Endothelial cell of umbilical vein (primary cell): ENCODE measurements around the gene GLOD4. TPM values are rescaled to one million over a fixed set of nuclear protein-coding genes. Genes with fewer than 3 reads are reported as not detected.

Experiments
- BruUV-seq: library from RNA; stranded (reverse); fragments of 400-500 nt; replicated peaks from 2 replicates; lab custom pipeline; 2021; lab: Mats Ljungman, UMichigan
- CTCF ChIA-PET: fragments of 300-600, 350-600 bp; sonication (Branson Sonifier 250); formaldehyde crosslinking; loops from one replicate; lab custom pipeline; 2021; ENCODE audit warnings: antibody characterized with exemption, inconsistent platforms; lab: Charles Lee
- POLR2A ChIA-PET: fragments of 300-600, 350-600 bp; sonication (Branson Sonifier 250); formaldehyde crosslinking; loops from one replicate; lab custom pipeline; 2021; ENCODE audit warnings: antibody characterized with exemption, inconsistent platforms; lab: Charles Lee
- DNase-seq: peaks from one replicate; pipeline ENCODE4 v3.0.0-alpha.2; 2011; ENCODE audit warnings: low read depth, low spot score
- FAIRE-seq: peaks from 2 replicates; lab custom pipeline; 2011; peaks lifted over from hg19 to GRCh38; lab: Jason Lieb, UNC
- H2AFZ ChIP-seq: 2 replicates; pipeline ENCODE4 v1.6.0; 2012; ENCODE audit warnings: low read depth, low read length, control low read depth, inconsistent platforms
- H3K27ac ChIP-seq: 2 replicates; pipeline ENCODE4 v1.5.1; 2011; ENCODE audit warnings: low read depth, mild to moderate bottlenecking, control low read depth, low read length, moderate library complexity; ENCODE audit not compliant: insufficient read depth
- H3K27me3 ChIP-seq, 2 experiments: 2 replicates each; pipeline versions ENCODE4 v1.6.0 to v1.6.1; 2011; ENCODE audit warnings: low read length in 2 of 2, mixed read lengths in 1 of 2; ENCODE audit not compliant: control insufficient read depth in 2 of 2, insufficient read depth in 2 of 2
- H3K36me3 ChIP-seq, 2 experiments: 2 replicates in 1 of 2; 3 replicates in 1 of 2; pipeline ENCODE4 v1.5.1; 2011; ENCODE audit warnings: low read length in 2 of 2, mild to moderate bottlenecking in 1 of 2, moderate library complexity in 1 of 2; ENCODE audit not compliant: control insufficient read depth in 2 of 2, insufficient read depth in 2 of 2; ENCODE audit errors: extremely low read depth in 1 of 2
- H3K4me1 ChIP-seq: 3 replicates; pipeline ENCODE4 v1.5.1; 2011; ENCODE audit warnings: mild to moderate bottlenecking, low read length; ENCODE audit not compliant: control insufficient read depth, insufficient read depth; ENCODE audit errors: extremely low read depth
- H3K4me2 ChIP-seq: 2 replicates; pipeline ENCODE4 v1.6.1; 2011; ENCODE audit warnings: low read length, control low read depth, mixed read lengths; ENCODE audit not compliant: insufficient read depth
- H3K4me3 ChIP-seq, 3 experiments: fragments of 200-600 bp in 1 of 3; sonication (generic), shearing (Covaris generic) in 1 of 3; replicated peaks in 1 of 3; 2 replicates each; pipeline ENCODE4 v1.5.1; 2011 to 2016; ENCODE audit warnings: control low read depth in 3 of 3, low read length in 3 of 3, mild to moderate bottlenecking in 2 of 3, inconsistent platforms in 1 of 3, low read depth in 1 of 3, moderate library complexity in 1 of 3; ENCODE audit not compliant: insufficient read depth in 1 of 3
- H3K79me2 ChIP-seq: 2 replicates; pipeline ENCODE4 v1.6.0; 2012; ENCODE audit warnings: low read length, inconsistent platforms; ENCODE audit not compliant: control insufficient read depth, insufficient read depth
- H3K9ac ChIP-seq: replicated peaks from 2 replicates; pipeline ENCODE3; 2011; ENCODE audit warnings: low read length, control low read depth; ENCODE audit not compliant: insufficient read depth; ENCODE audit errors: extremely low read depth
- H3K9me1 ChIP-seq: replicated peaks from 3 replicates; pipeline ENCODE4 v1.6.0; 2011; ENCODE audit warnings: mild to moderate bottlenecking, low read length; ENCODE audit not compliant: control insufficient read depth, insufficient read depth; ENCODE audit errors: extremely low read depth
- H3K9me3 ChIP-seq: replicated peaks from 2 replicates; pipeline ENCODE4 v1.5.1; 2012; ENCODE audit warnings: low read length, inconsistent platforms; ENCODE audit not compliant: control insufficient read depth, insufficient read depth
- H4K20me1 ChIP-seq: replicated peaks from 2 replicates; pipeline ENCODE3; 2011; ENCODE audit warnings: mild to moderate bottlenecking, low read length; ENCODE audit not compliant: control insufficient read depth, insufficient read depth; ENCODE audit errors: extremely low read depth
- EZH2 ChIP-seq: IDR thresholded peaks from 2 replicates; pipeline ENCODE4 v1.6.1; 2012; ENCODE audit warnings: borderline replicate concordance, low read depth, mild to moderate bottlenecking, moderate library complexity, low read length, inconsistent platforms; ENCODE audit not compliant: severe bottlenecking
- FOS ChIP-seq: IDR thresholded peaks from 2 replicates; pipeline ENCODE4 v1.6.1; 2011; ENCODE audit warnings: mild to moderate bottlenecking, low read length, moderate library complexity, borderline replicate concordance; ENCODE audit not compliant: insufficient read depth
- GATA2 ChIP-seq: IDR thresholded peaks from 2 replicates; pipeline ENCODE4 v1.7.0; 2011; ENCODE audit warnings: low read depth, mild to moderate bottlenecking, moderate library complexity, mixed read lengths, low read length; ENCODE audit not compliant: insufficient read length, insufficient read depth
- JUN ChIP-seq: IDR thresholded peaks from 2 replicates; pipeline ENCODE4 v1.6.1; 2011; ENCODE audit warnings: borderline replicate concordance, low read depth; ENCODE audit not compliant: insufficient read length, insufficient read depth
- MYC ChIP-seq: IDR thresholded peaks from one replicate; pipeline ENCODE4 v1.6.1; 2011; ENCODE audit warnings: mild to moderate bottlenecking, low read depth, low read length
- POLR2A ChIP-seq: IDR thresholded peaks from 2 replicates; pipeline ENCODE4 v1.6.1; 2012; ENCODE audit warnings: low read depth, mild to moderate bottlenecking, control low read depth, low read length
- POLR2AphosphoS5 ChIP-seq: IDR thresholded peaks from 2 replicates; pipeline ENCODE4 v1.6.1; 2012; ENCODE audit warnings: low read depth, mild to moderate bottlenecking, control low read depth, low read length, moderate library complexity; ENCODE audit not compliant: insufficient read depth
- dilution Hi-C: fragments of 300-500 bp; cut with MboI; formaldehyde crosslinking; loops from one replicate; pipeline ENCODE4 v1.15.0; 2019; ENCODE audit warnings: low sequenced_read_pairs; ENCODE audit not compliant: extremely low pct_ligation_motif_present
- intact Hi-C: fragments of 100-400 bp; cut with micrococcal nuclease; formaldehyde crosslinking; loops from one replicate; pipeline ENCODE4 v1.10.0; 2022
- polyA plus RNA-seq, 4 experiments: library from polyadenylated mRNA; depleted of rRNA in 3 of 4; stranded (reverse) in 3 of 4; unstranded in 1 of 4; fragments of >200 nt; gene quantifications; 2 replicates each; pipeline versions ENCODE4 v1.2.1 to v1.2.3, GENCODE V29; 2011 to 2012; ENCODE audit warnings: missing spikeins in 1 of 4
- total RNA-seq: library from RNA; stranded (reverse); gene quantifications from 2 replicates; pipeline ENCODE4 v1.2.3, GENCODE V29; 2021
- TF ChIP-seq, protein P1 (sequence below): IDR thresholded peaks from 2 replicates; pipeline ENCODE4 v1.6.1; 2011; ENCODE audit not compliant: insufficient read depth, insufficient read length
- TF ChIP-seq, protein P2 (sequence below), 2 donors: IDR thresholded peaks; 1 replicate in 1 of 2; 2 replicates in 1 of 2; pipeline ENCODE4 v1.5.1; 2011; ENCODE audit warnings: low read length in 2 of 2, mild to moderate bottlenecking in 2 of 2, moderate library complexity in 2 of 2, control low read depth in 1 of 2, inconsistent platforms in 1 of 2, low read depth in 1 of 2; ENCODE audit not compliant: insufficient read depth in 1 of 2; ENCODE audit errors: extremely low read depth in 1 of 2

The GLOD4 gene
- total and polyA plus RNA-seq, 2 donors (not counting 3 experiments of a cell fraction or from before 2014, with no cell fraction given), result 41.3 to 84.2 TPM

DNA sequence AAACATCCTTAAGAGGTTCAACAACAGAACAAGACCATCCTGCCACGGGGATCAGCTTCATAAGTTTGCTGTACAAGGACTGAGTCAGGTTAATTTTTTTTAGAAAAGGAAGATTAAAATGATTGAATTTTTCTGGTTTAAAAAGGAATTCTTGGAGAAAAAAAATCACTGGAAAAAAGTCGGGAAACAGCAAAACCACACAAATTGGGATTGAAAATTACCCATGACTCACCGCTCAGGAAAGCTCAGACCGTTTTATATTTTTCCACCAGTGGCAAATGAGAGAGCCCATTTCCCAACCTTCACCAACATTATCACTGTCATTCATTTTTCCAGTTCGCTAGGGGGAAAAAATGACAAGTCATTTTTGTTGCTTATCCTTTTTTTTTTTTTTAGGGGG, 46.7 kb upstream of the GLOD4 start:
- TF ChIP-seq MYC, result no peak
- no peak for TF ChIP-seq POLR2AphosphoS5
- TF ChIP-seq JUN, result no peak
- no peak for TF ChIP-seq GATA2
- TF ChIP-seq, protein P1, sequence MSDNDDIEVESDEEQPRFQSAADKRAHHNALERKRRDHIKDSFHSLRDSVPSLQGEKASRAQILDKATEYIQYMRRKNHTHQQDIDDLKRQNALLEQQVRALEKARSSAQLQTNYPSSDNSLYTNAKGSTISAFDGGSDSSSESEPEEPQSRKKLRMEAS, result no peak
- no peak for TF ChIP-seq POLR2A
- TF ChIP-seq, protein P2, sequence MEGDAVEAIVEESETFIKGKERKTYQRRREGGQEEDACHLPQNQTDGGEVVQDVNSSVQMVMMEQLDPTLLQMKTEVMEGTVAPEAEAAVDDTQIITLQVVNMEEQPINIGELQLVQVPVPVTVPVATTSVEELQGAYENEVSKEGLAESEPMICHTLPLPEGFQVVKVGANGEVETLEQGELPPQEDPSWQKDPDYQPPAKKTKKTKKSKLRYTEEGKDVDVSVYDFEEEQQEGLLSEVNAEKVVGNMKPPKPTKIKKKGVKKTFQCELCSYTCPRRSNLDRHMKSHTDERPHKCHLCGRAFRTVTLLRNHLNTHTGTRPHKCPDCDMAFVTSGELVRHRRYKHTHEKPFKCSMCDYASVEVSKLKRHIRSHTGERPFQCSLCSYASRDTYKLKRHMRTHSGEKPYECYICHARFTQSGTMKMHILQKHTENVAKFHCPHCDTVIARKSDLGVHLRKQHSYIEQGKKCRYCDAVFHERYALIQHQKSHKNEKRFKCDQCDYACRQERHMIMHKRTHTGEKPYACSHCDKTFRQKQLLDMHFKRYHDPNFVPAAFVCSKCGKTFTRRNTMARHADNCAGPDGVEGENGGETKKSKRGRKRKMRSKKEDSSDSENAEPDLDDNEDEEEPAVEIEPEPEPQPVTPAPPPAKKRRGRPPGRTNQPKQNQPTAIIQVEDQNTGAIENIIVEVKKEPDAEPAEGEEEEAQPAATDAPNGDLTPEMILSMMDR (IDR thresholded peaks at IDR 0.05; ENCODE audit: extremely low read depth in 1 of 2, insufficient read depth in 1 of 2, low read depth in 1 of 2, low read length in 2 of 2), result no peak
- no peak for TF ChIP-seq FOS
- TF ChIP-seq EZH2, result no peak
- Histone ChIP-seq H4K20me1 (no peaks in the 10 kb centered on the region), H3K9ac (no peak overlapping the region), H3K4me2 (no peak overlapping the region), H3K27ac (no peak overlapping the region), H3K27me3 (no peaks in the 10 kb centered on the region), H3K79me2 (no peaks in the 10 kb centered on the region), H3K4me3 (no peak overlapping the region), H2AFZ (no peak overlapping the region), H3K36me3 (peaks cover 0 to 4% of the 10 kb centered on the region in 2 experiments), H3K4me1 (no peaks in the 10 kb centered on the region), H3K9me1 (no peaks in the 10 kb centered on the region), H3K9me3 (no peaks in the 10 kb centered on the region)
- DNase-seq (no peak), FAIRE-seq (no peak)
- no TSS peak for BruUV-seq
- ChIA-PET POLR2A (interaction anchor here (0.7 kb wide), 1 partner anchor 16 kb away, joined by 7 read pairs; no protein-coding TSS in a partner anchor), CTCF (no interaction called here)
- dilution Hi-C loops (no loop called here), intact Hi-C loops (no loop called here)
